Measurements from ENCODE around the gene CEL.
"Not testable (repeated sequence)": the region's sequence is repeated elsewhere in the genome, so short reads cannot be mapped to it uniquely, and the experiment has no call there.

The CEL gene

DNA sequence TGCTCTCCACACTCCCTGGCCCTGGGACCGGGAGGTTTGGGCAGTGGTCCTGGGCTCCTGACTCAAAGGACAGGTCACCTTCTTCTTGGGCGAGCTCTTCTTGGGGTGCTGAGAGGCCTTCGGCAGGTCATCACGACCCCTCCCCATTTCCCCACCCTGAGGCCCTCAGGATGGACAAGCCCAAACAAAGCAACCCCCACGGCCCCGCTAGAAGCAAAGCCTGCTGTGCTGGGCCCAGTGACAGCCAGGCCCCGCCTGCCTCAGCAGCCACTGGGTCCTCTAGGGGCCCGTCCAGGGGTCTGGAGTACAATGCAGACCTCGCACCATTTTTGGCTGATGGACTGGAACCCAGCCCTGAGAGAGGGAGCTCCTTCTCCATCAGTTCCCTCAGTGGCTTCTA, 21.9 kb downstream of the CEL start:
- DNase-seq (ENCODE audit: low read depth, low spot score): not testable (repeated sequence)

DNA sequence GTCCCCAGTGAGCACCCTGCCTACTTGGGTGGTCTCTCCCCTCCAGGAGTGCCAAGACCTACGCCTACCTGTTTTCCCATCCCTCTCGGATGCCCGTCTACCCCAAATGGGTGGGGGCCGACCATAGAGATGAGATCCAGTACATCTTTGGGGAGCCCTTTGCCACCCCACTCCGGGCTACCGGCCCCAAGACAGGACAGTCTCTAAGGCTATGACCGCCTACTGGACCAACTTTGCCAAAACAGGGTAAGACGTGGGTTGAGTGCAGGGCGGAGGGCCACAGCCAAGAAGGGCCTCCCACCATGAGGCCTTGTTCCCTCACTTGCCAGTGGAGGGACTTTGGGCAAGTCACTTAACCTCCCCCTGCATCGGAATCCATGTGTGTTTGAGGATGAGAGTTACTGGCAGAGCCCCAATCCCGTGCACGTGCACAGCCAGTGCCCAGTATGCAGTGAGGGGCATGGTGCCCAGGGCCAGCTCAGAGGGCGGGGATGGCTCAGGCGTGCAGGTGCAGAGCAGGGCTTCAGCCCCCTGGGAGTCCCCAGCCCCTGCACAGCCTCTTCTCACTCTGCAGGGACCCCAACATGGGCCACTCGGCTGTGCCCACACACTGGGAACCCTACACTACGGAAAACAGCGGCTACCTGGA, 24.6 kb downstream of the CEL start:
- not testable (repeated sequence) for DNase-seq (ENCODE audit: low read depth, low spot score)

DNA sequence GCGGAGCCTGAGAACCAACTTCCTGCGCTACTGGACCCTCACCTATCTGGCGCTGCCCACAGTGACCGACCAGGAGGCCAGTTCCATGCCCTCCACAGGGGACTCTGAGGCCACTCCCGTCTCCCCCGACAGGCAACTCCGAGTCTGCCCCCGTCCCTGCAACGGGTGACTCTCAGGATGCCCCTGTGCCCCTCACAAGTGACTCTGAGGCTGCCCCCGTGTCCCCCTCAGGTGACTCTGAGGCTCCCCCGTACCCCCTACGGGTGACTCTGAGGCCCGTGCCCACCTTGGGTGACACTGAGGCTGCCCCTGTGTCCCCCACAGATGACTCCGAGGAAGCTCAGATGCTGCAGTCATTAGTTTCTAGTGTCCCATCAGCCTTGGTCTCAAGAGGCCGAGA, 25.1 kb downstream of the CEL start:
- no peak for DNase-seq (ENCODE audit: low read depth, low spot score)

DNA sequence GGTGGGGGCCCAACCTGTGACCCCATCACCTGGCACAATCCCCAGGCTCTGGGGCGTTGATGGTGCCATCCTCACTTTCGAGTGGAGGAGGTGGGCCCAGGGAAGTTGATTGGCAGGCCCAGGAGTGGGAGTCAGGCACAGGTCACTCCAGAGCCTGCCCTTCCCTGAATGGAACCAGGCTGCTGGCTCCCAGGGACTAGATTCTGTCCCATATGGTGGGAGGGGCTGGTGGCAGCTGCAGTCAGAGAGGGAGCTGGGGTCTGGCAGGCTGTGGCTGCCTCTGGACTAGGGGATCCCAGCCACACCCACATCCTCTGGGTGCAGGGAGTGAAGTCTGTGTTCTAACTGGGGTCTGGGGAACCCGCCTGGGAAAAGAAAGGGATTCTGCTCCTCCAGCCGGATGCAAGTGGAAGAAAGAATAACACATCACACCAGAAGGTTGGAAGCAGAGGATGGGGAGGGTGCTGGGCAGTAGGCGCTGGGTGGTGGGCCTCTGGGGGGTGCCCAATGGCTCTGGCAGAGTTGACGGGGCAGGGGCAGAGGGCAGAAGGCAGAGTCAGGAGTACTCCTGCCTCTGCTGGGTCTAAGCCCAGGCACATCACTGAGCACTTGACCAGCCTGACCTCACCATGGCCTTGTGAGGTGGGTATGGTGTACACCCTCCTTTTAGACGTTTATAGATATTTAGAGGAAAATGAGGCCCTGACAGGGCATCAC, 25.8 kb downstream of the CEL start:
- DNase-seq (ENCODE audit: low read depth, low spot score): no peak

DNA sequence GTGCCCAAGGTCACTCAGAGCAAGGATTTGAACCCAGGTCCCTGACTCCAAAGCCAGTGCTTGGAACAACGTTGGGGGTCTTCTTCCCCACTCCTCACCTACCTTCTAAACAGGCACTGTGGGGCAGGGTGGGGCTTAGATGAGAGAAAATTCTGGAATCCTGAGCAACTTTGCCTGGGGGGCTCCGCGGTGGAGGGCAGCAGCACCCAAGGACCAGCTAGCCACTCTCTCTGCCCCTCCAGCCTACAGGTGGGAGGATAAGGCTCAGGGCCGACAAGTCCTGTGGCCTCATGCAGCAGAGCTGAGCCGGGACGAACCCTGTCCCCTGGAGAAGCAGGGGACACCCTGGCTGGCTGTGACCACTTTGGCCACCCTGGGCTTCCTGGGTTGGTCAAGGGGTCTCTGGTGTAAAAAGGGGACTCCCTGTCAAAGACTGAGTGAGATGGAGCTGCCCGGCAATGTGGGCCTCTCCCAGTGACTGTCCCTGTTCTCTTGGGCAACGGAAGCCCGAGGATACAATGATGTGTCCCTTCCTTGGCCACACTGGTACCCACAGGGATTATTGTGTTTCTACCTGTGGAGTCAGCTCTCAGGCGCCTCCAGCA, 26.5 kb downstream of the CEL start:
- DNase-seq (ENCODE audit: low read depth, low spot score): no peak

DNA sequence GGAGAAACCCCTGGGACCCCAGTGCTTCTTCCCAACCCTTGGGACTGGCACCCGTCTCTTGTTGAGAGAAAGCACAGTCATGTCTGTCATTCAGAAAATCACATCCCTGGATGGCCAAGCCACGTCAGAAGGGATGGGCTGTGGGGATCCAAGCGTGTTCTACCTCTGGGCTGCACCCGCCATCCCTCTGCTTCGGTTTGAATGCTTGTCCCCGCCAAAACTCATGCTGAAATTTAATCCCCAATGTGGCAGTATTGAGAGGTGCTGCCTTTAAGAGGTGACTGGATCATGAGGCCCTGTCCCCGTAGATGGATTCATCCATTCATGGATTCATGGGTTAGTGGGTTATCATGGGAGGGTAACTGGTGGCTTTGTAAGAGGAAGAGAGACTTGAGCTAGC, 27.0 kb downstream of the CEL start:
- no peak for DNase-seq (ENCODE audit: low read depth, low spot score)

DNA sequence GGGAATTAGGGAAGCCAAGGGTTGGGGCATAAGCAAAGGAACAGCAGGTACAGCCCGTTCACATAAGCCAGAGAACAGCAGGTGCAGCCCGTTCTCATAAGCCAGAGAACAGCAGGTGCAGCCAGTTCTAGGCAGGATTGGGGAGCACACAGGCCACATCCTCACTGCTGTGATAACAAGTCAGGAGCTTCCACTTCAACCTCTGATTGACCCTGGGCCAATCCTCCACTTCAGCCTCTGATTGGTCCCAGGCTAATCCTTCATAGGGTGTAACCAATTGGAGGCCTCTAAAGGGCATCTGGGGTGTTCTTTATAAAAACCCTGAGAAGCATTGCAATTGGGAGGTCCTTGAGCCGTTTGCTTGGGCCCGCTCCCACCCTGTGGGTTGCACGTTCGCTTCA, 27.5 kb downstream of the CEL start:
- DNase-seq (ENCODE audit: low read depth, low spot score): no peak

DNA sequence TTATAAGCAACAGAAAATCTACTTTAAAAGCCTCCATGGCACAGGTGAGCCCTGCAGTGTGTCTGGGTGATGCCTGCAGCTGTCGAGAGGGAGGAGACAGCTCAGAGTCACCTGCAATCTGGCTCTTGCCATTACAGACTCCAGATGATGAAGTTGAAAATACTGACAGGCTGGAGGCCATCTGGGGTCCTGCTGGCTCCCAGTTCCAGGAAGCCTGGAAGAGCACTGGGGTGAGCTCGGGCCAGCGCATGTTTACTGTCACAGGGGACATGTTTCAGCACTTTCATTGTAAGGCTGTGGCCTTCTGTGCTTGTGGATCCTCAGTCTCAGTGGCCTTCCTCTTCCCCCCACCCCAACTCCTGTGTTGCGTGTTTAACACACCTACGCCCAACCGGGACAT, 28.4 kb downstream of the CEL start:
- DNase-seq (ENCODE audit: low read depth, low spot score): no peak

DNA sequence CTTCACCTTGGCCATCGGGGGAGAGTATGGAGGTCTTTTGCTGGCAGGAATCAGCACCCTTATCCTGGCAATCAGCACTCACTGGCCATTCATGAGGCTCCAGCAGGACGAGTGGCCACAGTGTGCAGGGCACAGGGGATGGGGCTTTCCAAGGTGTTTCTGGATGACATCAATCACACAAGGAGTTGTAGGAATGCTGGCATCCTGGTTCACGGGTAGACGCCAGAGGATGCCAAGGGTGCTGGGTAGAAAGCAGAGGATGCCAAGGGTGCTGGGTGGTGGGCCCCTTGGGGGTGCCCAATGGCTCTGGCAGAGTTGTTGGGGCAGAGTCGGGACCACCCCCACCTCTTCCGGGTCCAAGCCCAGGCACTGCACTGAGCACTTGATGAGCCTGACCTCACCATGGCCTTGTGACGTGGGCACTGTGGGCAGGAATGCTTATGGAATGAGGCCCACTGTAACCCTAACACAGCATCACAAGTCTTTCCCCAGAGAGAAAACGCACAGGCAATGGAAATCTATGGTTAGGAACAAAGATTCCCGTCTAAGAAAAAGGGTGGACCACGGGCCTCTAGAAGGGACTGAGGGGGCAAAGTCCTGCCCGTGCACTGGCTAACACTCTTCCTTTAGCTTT, 29.1 kb downstream of the CEL start:
- no peak for DNase-seq (ENCODE audit: low read depth, low spot score)

DNA sequence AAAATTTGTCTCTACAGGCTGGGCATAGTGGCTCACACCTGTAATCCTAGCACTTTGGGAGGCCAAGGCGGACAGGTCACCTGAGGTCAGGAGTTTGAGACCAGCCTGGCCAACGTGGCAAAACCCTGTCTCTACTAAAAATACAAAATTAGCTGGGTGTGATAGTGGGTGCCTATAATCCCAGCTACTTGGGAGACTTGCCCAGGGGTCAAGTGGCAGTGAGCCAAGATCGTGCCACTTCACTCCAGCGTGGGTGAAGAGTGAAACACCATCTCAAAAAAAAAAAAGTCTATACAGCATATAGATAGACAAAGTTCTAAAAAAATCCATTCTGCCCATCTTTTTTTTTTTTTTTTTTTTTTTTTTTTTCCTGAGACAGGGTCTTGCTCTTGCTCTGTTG, 32.6 kb downstream of the CEL start:
- not testable (repeated sequence) for DNase-seq (ENCODE audit: low read depth, low spot score)

DNA sequence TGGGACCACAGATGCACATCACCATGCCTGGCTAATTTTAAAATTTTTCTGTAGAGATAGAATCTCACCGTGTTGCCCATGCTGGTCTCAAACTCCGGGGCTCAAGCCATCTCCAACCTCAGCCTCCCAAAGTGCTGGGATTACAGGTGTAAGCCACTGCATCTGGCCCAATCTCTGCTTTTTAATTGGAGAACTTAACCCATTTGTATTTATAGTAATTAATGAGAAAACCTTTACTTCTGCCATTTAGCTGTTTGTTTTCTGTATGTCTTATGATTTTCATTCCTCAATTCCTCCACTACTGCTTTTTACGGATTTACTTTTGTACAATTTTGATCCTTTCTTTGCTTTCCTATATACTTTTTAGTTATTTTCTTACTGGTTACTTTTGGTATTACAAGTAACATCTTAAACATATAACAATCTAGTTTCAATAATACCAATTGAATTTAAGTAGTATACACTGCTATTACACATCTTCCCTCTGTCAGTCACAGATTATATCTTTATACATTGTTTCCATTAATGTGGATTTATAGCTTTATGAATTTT, 33.1 kb downstream of the CEL start:
- no peak for DNase-seq (ENCODE audit: low read depth, low spot score)

DNA sequence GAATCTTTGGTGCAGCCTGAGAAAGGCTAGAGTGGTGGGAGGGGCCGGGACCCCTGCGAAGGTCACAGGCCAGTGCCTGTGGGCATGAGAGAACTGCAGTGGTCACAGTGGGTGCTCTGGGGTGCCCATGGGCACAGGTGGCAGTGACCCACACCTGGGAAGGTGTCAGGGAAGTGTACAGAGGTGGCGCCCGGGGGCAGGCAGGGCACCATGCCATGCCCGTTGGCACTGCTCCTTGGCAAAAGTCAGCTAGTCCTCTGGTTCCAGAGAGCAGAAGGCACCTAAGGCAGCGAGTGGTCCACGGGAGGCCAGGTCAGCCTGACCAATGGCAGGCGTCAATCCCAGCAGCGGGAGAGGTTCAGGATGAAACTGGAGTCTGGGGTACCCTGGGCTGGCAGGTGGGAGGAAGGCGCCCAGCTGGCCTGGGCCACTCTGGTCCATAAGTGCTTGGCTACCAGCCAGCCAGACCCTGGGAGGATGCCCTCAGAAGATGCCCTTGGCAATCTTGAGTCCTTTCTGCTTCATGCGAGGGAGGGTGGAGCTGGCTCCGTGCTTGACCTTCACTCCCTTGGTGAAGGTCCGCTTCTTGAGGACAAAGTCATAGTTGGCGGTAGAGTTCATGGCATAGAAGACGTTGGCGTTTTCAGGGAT, 36.4 kb downstream of the CEL start:
- DNase-seq (ENCODE audit: low read depth, low spot score): no peak

DNA sequence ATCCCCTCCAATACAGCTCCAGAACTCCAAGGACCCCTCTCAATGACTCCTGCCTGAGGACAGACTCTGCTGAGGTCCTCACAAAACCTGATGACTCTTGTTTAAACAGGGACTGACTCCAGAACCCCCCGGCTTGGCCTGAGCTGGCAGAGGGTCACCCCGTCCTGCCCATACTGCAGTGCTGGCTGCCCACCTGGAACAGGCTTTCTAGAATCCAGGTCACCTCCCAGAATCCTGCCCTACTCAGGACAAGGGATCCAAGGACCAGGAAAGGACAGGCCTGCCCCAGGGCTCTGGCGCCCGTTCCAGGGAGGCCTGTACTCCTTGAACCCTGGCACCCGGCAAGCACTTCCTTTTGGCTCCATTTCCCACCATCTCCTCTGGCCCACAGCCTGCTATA, 37.1 kb downstream of the CEL start:
- no peak for DNase-seq (ENCODE audit: low read depth, low spot score)

DNA sequence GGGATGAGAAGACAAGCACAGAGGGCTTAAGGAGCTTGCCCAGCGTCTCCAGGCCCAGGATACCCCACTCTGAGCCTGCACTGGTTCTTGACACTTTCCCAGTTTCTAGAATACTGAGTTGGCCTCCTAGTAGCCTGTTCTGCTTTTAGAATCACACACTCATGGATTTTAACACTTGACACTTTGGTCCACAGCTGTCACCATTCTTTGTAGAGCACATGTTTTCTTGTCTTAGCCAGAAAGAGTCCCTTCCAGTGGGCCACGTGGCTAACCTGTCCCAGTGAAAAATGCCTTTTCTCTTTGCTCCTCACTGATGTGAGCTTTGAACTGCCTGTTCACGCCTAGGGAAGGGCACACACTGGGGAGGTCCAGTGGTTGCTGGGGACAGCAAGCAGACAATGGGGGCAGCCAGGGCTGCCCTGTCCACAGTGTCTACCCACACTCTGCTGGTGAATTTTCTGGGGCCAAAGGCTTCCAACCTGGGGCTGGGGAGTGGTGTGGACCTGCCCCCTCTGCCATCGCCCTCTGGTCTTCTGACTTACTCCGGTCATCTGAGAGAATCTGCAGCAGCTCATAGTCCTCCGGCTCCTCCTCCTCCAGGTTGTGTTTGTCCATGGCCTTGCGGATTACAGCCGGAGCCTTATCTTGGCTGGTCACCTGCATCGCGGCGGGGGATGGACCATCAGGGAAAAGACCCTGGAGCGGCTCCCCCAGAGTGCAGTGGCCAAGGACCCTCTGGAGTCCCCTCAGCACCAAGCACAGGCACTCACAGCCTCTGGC, 38.1 kb downstream of the CEL start:
- no peak for DNase-seq (ENCODE audit: low read depth, low spot score)

DNA sequence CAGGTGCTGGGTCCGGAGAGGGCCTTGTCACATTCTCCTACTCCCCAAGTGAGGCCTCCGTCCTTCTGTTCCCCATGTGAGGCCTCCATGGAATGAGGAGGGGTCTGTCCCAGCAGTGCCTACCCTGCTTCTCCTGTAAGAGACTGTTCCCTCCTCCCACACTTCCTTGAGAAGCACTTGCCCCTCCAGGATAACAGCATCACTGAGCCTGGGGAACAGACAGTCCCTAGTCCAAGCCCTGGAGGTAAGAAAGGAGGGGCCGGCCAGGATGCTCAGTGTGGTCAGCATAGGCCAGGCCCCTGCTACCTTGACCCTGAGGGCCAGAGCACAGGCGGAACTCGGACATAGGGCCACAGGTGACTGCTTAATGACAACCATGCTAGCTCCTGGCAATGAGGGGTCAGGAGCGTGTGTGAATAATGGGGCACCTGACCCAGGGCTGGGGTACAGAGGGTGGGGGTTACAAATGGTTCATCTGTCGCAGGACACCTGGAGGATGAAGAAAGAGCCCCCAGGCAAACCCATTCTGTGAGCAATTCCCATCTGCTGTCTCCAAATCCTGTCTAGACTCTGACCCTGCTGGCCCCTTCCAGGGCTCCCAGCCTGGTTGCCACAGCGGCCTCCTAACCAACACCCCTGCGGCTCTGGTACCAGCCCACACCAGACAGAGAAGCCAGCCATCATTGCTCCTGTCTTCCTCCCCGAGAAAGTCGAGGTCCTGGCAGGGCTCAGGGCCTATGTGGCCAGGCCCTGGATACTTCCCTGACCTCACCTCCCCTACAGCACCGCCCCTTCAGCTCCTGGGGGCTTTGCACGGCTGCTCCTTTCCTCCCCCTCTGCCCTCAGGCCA, 39.0 kb downstream of the CEL start:
- no peak for DNase-seq (ENCODE audit: low read depth, low spot score)

DNA sequence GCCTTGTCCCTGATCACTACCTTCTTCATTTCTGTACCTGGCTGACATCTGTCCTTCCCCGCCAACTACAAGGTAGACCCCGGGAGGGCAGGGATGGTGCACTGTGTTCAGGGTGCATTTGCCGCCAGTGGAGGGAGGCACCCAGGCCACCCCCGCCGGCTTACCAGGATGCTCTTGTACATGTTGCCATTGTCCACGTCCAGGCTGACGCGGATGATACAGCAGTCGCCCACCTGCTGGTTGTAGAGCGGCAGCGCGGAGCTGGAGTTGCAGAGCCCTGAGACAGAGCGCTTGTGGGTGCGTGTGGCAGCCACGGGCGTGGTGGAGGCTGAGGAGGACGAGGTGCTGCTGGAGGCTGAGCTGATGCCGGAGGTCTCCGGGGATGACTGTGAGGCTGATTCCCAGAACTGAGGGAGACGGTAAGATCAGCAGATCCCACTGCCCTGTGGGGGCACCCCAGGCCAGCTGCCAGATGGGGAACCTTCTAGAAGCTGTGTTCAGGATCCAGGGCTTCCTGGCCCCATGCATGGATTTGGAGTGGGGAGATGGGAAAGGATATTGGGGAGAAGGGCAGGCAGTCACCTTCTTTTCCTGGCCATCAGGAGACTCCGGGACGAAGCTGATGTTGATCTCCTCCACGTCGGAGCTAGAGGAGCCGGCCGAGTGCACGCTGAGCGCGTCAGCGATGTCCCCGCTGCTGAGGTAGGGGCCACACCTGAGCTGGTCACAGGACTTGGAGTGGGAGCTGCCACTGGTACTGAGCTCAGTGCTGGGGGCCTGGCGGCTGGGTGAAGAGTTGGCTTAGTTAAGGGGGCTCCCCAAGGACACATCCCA, 39.8 kb downstream of the CEL start:
- no peak for DNase-seq (ENCODE audit: low read depth, low spot score)

DNA sequence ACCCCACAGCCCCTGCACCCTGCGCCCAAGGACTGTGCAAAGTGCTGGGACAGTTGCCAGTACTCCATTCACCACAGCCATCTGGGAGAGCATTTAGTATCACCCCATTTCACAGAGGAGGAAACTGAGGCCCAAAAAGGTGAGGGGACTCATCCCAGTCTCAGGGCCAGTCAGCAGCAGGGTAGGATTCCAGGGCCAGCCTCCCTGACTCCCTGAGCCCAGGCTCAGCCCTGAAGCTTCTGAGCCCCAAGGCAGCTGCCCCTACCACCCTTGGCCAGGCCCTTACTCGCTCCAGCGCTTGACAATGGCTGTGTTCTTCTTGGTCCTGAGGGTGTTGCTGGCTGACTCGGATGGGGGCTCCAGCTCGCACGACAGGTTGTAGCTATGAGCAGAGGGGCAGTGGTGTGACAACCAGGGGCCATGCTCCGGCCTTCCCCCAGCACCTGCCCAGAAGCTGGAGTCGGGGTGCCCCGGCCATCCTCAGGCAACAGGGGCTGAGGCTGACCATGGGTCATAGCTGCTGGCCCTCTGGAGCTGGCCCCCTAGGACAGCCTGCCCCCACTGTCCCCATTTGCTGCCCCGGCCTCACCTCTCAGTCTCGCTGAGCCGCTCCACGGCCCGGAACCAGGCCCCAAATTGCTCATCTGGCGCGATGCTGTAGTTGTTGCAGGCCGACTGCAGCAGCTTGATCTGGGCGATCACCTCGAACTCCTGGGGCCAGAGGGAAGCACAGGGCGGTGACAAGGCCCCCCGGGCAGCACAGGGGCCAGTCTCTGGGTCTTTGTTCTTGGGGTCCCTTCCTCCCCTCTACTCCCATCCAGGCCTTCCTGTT, 40.6 kb downstream of the CEL start:
- no peak for DNase-seq (ENCODE audit: low read depth, low spot score)

Measured in activated naive CD8-positive, alpha-beta T cell treated with anti-CD3 and anti-CD28 coated beads, Interleukin-2, amount 50 U/mL, for 16 hours (primary cell).